Smooth muscle cell (in vitro differentiated cells): Measurements from ENCODE around the gene PPP1R16B. TPM values are rescaled to one million over a fixed set of nuclear protein-coding genes. Genes with fewer than 3 reads are reported as not detected.

Source experiments
- DNase-seq: peaks from one replicate; lab custom pipeline; 2025; ENCODE audit not compliant: unreplicated experiment; lab: John Stamatoyannopoulos, UW
- H2AFZ ChIP-seq: fragments of 200-600 bp; sonication (generic); 2 replicates; pipeline ENCODE4 v1.6.0; 2016; ENCODE audit warnings: antibody characterized with exemption, low read depth, mild to moderate bottlenecking
- H3F3A ChIP-seq: fragments of 200-600 bp; sonication (generic); 2 replicates; pipeline ENCODE4 v1.6.0; 2017; ENCODE audit warnings: antibody characterized with exemption, low read depth
- H3K27ac ChIP-seq: fragments of 200-600 bp; sonication (generic); 2 replicates; pipeline ENCODE4 v1.5.1; 2016; ENCODE audit warnings: low read depth, mild to moderate bottlenecking
- H3K27me3 ChIP-seq: fragments of 200-600 bp; sonication (generic); 2 replicates; pipeline ENCODE4 v1.6.1; 2016; ENCODE audit warnings: low read depth, mild to moderate bottlenecking
- H3K36me3 ChIP-seq: fragments of 200-600 bp; sonication (generic); 2 replicates; pipeline ENCODE4 v1.5.1; 2016; ENCODE audit warnings: low read depth
- H3K4me1 ChIP-seq: fragments of 200-600 bp; sonication (generic); 2 replicates; pipeline ENCODE4 v1.5.1; 2016; ENCODE audit warnings: low read depth
- H3K4me2 ChIP-seq: fragments of 200-600 bp; sonication (generic); 2 replicates; pipeline ENCODE4 v1.6.0; 2016; ENCODE audit warnings: mild to moderate bottlenecking
- H3K4me3 ChIP-seq: fragments of 200-600 bp; sonication (generic); 2 replicates; pipeline ENCODE4 v1.5.1; 2016; ENCODE audit warnings: mild to moderate bottlenecking
- H3K79me2 ChIP-seq: fragments of 200-600 bp; sonication (generic); 2 replicates; pipeline ENCODE4 v1.6.0; 2016; ENCODE audit warnings: low read depth, mild to moderate bottlenecking
- H3K9ac ChIP-seq: fragments of 200-600 bp; sonication (generic); 2 replicates; pipeline ENCODE4 v1.6.0; 2016; ENCODE audit warnings: low read depth
- H3K9me3 ChIP-seq: fragments of 200-600 bp; sonication (generic); replicated peaks from 2 replicates; pipeline ENCODE4 v1.5.1; 2016; ENCODE audit warnings: low read depth
- H4K20me1 ChIP-seq: fragments of 200-600 bp; sonication (generic); 2 replicates; pipeline ENCODE4 v1.6.0; 2016; ENCODE audit warnings: low read depth
- CTCF ChIP-seq: fragments of 200-600 bp; sonication (generic); IDR thresholded peaks from 2 replicates; pipeline ENCODE4 v1.5.1; 2017; ENCODE audit warnings: borderline replicate concordance, mild to moderate bottlenecking, antibody characterized with exemption; ENCODE audit not compliant: insufficient read depth, poor library complexity, severe bottlenecking
- WGBS: methylation state at CpG from one replicate; pipeline ENCODE4 v1.1.7; 2016; ENCODE audit warnings: low lambda C conversion rate; 5-methylcytosine and 5-hydroxymethylcytosine counted together
- polyA plus RNA-seq: library from polyadenylated mRNA; unstranded; fragments of >200 nt; fragmentation: Nextera tagmentation; extraction: Ambion mirVana; gene quantifications from 2 replicates; pipeline ENCODE4 v1.2.1, GENCODE V29; 2016
- total RNA-seq: library from RNA; depleted of rRNA; stranded (reverse); fragments of >200 nt; gene quantifications from 2 replicates; pipeline ENCODE4 v1.2.3, GENCODE V29; 2014

PPP1R16B gene
- total and polyA plus RNA-seq, 2 experiments from 2014 or later: not detected

DNA sequence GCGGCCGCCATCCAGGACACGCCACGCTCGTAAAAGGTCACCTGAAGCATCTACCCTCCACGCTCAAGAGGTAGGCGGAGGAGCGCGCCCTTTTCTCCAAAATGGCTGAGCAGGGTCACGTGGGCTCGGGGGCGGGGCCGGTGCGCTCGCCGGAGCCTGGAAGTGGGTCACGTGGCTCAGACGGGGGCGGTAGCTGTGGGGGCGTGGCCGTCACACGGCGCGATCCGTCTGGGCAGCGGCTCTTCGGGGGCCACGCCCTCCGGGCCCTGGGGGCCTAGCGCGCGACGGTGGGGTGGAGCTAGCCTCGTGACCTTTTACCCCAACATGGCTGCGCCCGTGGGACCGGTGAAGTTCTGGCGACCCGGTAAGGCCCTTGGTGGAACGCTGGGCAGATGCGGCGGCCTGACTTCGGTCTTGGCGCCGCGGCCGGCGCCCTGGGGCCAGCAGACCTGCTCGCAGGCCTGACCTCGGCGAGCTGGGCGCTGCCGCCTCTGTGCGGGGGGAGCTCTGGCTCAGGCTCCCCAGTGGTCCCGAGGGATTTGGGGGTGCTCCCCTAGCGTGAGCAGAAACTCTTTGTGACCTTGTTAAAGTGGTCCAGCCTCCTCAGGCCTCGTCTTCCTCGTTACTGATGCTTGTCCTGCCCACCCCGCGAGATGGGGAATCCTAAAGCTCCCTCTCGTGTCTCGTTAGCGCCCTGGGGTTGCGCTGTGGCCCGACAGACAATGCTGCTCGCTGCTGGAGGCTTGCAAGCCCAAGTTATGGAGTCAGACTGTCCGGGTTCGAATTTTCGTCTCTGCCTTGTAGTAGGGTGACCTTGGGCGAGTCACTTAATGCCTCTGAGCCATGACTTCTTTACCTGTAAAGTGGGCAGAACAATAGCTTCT lies 156.8 kb downstream of the PPP1R16B start, which contains the start of gene DHX35:
DHX35 (plus strand) TSS at position 301 of the 884 bp plus-strand sequence; CDS start at position 325, 24 bp downstream.
- no peaks in the 10 kb centered on the region for H3F3A ChIP-seq

GRCh38 chr20:38962928-38963401 lies 157.5 kb downstream of the PPP1R16B start:
- H3K9ac ChIP-seq: peak overlapping the region; percentile 96
- H3K27me3 ChIP-seq: no peaks in the 10 kb centered on the region
- no peak for DNase-seq
- no peaks in the 10 kb centered on the region for H3K36me3 ChIP-seq
- 23% methylated on average over 5 of the region's 5 CpGs for WGBS
- H4K20me1 ChIP-seq: peaks cover 4% of the 10 kb centered on the region
- H3K4me1 ChIP-seq: peaks cover 13% of the 10 kb centered on the region
- H3K9me3 ChIP-seq: no peaks in the 10 kb centered on the region
- H3K27ac ChIP-seq: peak overlapping the region; percentile 87
- H3K79me2 ChIP-seq: peaks cover 26% of the 10 kb centered on the region
- H3K4me2 ChIP-seq: peak overlapping the region; percentile 97
- H2AFZ ChIP-seq: peak overlapping the region; percentile 91
- no peaks in the 10 kb centered on the region for H3F3A ChIP-seq
- H3K4me3 ChIP-seq: peak overlapping the region; percentile 87
- no peak for TF ChIP-seq CTCF

More for the DNA sequence above, 156.8 kb downstream of the PPP1R16B start, which contains the start of gene DHX35:
- Histone ChIP-seq H2AFZ (peak within 1 kb of the TSS; percentile 99), H3K4me3 (peak within 1 kb of the TSS; percentile 87), H3K79me2 (peaks cover 26% of the 10 kb centered on the region), H3K9me3 (no peaks in the 10 kb centered on the region), H3K27me3 (no peaks in the 10 kb centered on the region), H3K27ac (peak within 1 kb of the TSS; percentile 87), H3K9ac (peak within 1 kb of the TSS; percentile 96), H3K4me1 (peaks cover 13% of the 10 kb centered on the region), H3K36me3 (no peaks in the 10 kb centered on the region), H4K20me1 (peaks cover 4% of the 10 kb centered on the region), H3K4me2 (peak within 1 kb of the TSS; percentile 97)
- peak; percentile 90 for DNase-seq
- no peak for TF ChIP-seq CTCF
- 1% methylated on average over 70 of the region's 70 CpGs for WGBS

GRCh38 chr20:38963745-38964144 lies 158.2 kb downstream of the PPP1R16B start:
- peak overlapping the region; percentile 97 for H3K4me2 ChIP-seq
- no peaks in the 10 kb centered on the region for H3F3A ChIP-seq
- peaks cover 13% of the 10 kb centered on the region for H3K4me1 ChIP-seq
- H3K27ac ChIP-seq: no peak overlapping the region
- no peak overlapping the region for H2AFZ ChIP-seq
- peaks cover 4% of the 10 kb centered on the region for H4K20me1 ChIP-seq
- H3K36me3 ChIP-seq: no peaks in the 10 kb centered on the region
- no peak for DNase-seq
- H3K9me3 ChIP-seq: no peaks in the 10 kb centered on the region
- H3K79me2 ChIP-seq: peaks cover 26% of the 10 kb centered on the region
- no peak overlapping the region for H3K4me3 ChIP-seq
- TF ChIP-seq CTCF: no peak
- H3K27me3 ChIP-seq: no peaks in the 10 kb centered on the region
- H3K9ac ChIP-seq: no peak overlapping the region
